ENCODE measurements around the gene IPP.

GRCh38 chr1:45666836-45667235 lies 83.6 kb downstream of the IPP start:
- TF ChIP-seq POLR2AphosphoS5 (IDR thresholded peaks at IDR 0.05; ENCODE audit: low read depth, low read length) (no peak), POLR2A (IDR thresholded peaks at IDR 0.05; ENCODE audit: low read depth, low read length) (no peak)
